ENCODE data around the gene HPCAL1.

HPCAL1 gene

GRCh38 chr2:10357193-10358169, 54.8 kb downstream of the HPCAL1 start:
- DNase-seq = no peak

- DNase-seq = no peak
These were observed 56.5 kb downstream of the HPCAL1 start for GRCh38 chr2:10359246-10359645.

DNA sequence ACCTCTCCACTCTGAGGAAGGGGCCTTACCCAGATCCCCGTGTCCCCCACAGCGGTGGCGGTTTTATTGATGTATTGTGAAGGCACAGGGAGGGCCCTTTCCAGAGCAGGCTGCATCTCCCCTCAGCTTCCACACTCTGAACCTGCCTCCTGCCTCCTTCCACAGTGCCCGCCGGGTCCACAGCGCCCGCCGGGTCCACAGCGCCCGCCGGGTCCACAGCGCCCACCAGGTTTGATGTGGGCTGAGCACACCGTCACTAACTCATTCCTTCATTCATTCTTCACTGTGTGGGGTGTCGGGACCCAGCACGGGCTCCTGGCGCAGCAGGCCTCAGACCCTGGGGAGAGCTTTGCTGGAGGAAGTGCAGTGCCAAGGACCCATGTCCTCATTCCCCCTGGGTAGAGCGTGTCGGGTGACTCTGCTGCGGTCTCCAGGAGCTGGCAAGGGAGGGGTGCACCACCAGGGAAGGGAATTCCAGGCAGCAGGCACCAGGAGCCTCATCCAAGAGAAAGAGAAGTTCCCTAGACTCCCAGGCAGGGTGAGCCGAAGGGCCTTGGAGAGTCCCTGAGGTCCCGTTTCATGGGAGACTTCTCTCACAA, 57.1 kb downstream of the HPCAL1 start:
- no peak for DNase-seq

- DNase-seq = no peak
These were observed 57.8 kb downstream of the HPCAL1 start for GRCh38 chr2:10360460-10360849.

- DNase-seq = no peak
These were observed 58.3 kb downstream of the HPCAL1 start for GRCh38 chr2:10360850-10361588.

DNA sequence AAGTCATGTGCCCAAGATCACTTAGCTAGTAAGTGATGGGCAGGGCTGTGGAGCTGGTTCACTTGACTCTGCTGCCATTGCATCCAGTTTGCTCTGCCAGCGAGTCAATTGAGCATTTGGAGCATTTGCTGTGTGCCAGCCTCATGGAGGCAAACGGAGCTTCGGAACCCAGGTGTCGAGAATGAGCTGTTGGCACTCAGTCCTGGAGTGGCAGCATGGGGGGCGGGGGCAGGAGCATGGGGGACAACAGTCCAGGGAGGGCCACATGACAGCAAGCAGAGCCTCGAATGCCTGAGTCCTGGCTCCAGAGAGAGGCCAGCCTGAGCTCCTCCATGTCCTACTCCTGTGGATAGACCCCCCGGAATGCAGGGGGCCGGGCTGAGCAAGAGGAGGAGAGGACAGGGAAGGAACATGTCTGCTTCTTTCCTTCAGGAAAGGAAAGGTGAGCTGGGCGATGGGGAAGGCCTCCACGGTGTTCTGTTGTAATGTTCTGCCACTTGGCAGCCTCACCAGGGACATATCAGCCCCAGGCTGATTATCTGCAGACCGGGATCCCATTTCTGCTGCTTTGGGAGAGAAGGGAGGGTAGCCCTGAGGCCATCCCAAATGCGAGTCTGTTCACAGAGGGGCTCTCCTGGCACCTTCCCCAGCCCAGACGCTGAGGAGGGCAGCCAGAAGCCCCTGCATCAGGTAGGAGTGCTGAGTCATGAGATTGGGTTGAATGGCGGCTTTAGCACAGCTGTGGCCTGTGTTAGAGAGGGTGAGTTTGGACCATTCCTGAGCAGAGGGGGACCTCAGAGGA, 59.6 kb downstream of the HPCAL1 start:
- no peak for DNase-seq

DNA sequence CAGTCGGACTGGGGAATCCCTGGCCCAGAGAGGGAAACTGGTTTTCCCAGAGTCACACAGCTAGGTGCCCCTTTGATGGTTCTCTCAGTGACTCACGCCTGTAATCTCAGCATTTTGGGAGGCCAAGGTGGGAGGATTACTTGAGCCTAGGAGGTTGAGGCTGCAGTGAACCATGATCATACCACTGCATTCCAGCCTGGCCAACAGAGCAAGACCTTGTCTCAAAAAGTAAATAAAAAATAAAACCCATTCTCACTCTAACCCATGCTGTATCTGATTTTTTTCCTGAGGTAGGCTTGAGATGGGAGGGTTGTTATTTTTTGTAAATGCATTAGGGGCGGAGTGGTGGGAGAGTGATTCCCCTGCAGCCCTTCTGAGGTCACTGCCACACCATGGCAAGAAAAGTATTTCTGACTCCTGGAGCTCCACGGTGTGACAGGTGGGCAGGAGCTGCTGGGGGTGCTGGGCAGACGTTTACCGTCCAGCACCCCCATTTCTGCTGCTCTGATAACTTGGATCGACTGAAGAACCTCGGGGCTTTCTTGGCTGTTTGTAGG, 60.3 kb downstream of the HPCAL1 start:
- no peak for DNase-seq

- no peak for DNase-seq
These were observed 61.3 kb downstream of the HPCAL1 start for GRCh38 chr2:10363861-10364610.

DNA sequence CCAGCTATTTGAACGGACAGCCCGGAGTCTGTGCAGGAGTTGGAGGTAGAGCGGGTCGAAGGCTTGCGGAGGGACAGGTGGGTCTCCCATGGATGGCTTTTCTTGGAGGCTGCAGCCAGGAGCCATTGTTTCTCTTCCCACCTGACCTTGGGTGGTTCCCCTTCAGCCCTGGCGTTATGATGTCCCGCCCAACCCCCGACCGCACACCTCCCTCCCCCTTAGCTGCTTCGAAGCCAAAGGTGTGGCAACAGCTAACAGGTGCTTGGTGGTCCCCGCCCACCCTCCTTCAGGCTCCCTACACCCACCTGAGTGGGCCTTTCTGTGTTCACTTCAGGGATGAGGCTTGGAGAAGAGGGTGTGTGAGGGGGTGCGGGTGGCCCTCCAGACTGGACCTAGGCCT, 62.7 kb downstream of the HPCAL1 start:
- DNase-seq = no peak

DNA sequence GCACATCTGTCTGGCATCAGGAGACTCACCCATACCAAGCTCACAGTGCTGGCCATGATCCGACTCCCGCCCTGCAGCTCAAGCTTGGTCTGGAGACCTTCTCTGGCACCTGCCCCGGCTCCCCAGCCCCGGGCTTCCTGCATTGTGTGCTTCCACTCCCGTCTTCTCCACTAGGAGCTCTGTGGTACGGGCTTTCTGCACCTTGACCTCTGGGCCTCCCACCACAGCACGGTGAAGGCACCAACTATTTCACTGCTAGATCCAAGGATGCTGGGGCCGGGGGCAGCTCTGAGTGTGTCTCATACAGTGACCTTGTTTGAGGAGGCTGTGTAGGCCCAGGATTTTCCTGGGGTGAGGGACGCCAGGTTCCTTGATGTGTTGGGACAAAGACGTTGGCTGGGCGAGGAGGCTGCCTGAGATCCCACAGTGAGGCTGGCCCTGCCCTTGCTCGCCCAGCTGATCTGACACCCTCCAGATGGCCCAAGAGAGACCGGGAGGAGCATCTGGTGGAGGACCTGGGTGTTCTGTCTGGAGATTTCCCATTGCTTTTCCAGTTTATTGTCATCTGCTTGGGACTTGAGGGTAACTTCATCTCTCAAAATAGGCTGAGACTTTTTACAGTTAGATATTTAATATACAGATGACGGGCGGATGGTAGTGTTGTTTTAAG, 64.0 kb downstream of the HPCAL1 start:
- DNase-seq = no peak

GRCh38 chr2:10367472-10368439, 65.1 kb downstream of the HPCAL1 start:
- DNase-seq = no peak

GRCh38 chr2:10368491-10369231, 66.0 kb downstream of the HPCAL1 start:
- DNase-seq = no peak

- no peak for DNase-seq
These were observed 66.9 kb downstream of the HPCAL1 start for GRCh38 chr2:10369269-10370255.

DNA sequence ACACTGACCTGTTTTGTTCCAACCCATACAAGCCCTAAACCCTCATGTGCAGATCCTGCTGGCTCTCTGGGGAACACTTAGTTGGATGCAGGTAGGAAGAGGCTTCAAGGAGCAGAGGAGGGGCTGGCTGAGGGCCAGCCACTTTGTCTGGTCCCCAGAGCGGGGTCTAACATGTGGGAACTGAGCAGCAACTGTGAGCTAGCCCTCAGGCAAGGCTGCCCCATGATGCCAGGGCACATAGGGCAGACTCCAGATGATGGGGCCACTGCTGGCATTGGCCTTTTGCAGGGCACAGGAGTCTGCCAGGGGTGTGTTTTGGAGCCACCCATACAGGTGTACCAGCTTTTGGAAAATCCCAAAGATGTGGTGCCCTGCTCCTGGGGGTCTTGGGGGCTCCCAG, 67.7 kb downstream of the HPCAL1 start:
- no peak for DNase-seq

DNA sequence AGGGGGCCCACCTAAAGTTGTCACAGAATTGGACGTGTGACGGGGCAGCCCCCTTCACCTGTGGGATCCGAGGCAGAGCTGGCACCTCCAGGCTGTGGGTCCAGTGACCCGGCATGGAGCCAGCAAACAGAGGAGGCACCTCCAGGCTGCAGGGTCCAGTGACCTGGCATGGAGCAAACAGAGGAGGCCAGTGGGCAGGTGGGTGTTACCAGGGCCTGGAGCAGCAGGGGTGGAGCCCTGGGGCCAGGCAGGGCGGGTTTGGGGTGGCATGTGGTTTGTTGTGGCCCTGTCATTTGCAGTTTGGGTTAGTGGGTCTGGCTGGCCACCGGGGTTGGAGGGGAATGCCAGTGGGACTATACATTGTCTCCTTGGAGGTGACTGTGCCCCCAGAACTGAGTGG, 68.2 kb downstream of the HPCAL1 start:
- DNase-seq = no peak

- DNase-seq = no peak
These were observed 68.9 kb downstream of the HPCAL1 start for GRCh38 chr2:10371441-10372196.

All from suppressor macrophage treated with lipopolysaccharide for 4 hours (primary cell).